ENCODE results near the gene BRDT. TPM values are rescaled to one million over a fixed set of nuclear protein-coding genes. Genes with fewer than 3 reads are reported as not detected.

BRDT gene
- not detected for polyA plus RNA-seq
- long read RNA-seq, donor 1 = 0 reads
- long read RNA-seq, donor 2 = 0 reads
- long read RNA-seq, donor 3 = 0 reads
- long read RNA-seq, donor 4 = 0 reads
- long read RNA-seq, donor 5 = 0 reads
- long read RNA-seq, donor 6 = 0 reads
- long read RNA-seq, donor 7 = 0 reads
- long read RNA-seq, donor 8 = 0 reads
- long read RNA-seq, donor 9 = 0 reads
- long read RNA-seq, donor 10 = 0 reads
- long read RNA-seq, donor 11 = 0 reads

- WGBS (ENCODE audit: insufficient coverage, low lambda C conversion rate) = 93% methylated on average over 3 of the region's 23 CpGs
- H3K27ac ChIP-seq (ENCODE audit: low read length) = no peak within 1 kb of the TSS
Measured at GRCh38 chr1:91949356-91949699, at the start of gene BRDT. Gene BRDT, plus strand, starts transcription at chr1:91949401. Its CDS starts 13,354 bp downstream, at chr1:91962755.

GRCh38 chr1:91900562-91900961 lies 48.6 kb upstream of the BRDT start:
- no peak for DNase-seq
- Histone ChIP-seq H3K9me3 (ENCODE audit: control insufficient read depth, low read depth, low read length) (no peaks in the 10 kb centered on the region), H3K4me1 (ENCODE audit: control insufficient read depth, insufficient read depth, low read length) (no peaks in the 10 kb centered on the region), H3K27me3 (ENCODE audit: control insufficient read depth, insufficient read depth, low read length) (no peaks in the 10 kb centered on the region), H3K27ac (ENCODE audit: low read length) (no peak overlapping the region), H3K4me3 (ENCODE audit: low read length) (no peak overlapping the region), H3K36me3 (ENCODE audit: control insufficient read depth, insufficient read depth, low read length) (no peaks in the 10 kb centered on the region)
- WGBS (ENCODE audit: insufficient coverage, low lambda C conversion rate) = no CpG with 5 or more reads among the region's 1 CpG

More at GRCh38 chr1:91949356-91949699, at the start of gene BRDT:
- H3K36me3 ChIP-seq (ENCODE audit: control insufficient read depth, insufficient read depth, low read length) = no peaks in the 10 kb centered on the region
- DNase-seq = no peak
- no peaks in the 10 kb centered on the region for H3K9me3 ChIP-seq (ENCODE audit: control insufficient read depth, low read depth, low read length)
- no peaks in the 10 kb centered on the region for H3K4me1 ChIP-seq (ENCODE audit: control insufficient read depth, insufficient read depth, low read length)
- no peaks in the 10 kb centered on the region for H3K27me3 ChIP-seq (ENCODE audit: control insufficient read depth, insufficient read depth, low read length)
- H3K4me3 ChIP-seq (ENCODE audit: low read length) = no peak within 1 kb of the TSS

- no peak for DNase-seq
- H3K36me3 ChIP-seq (ENCODE audit: control insufficient read depth, insufficient read depth, low read length) = no peaks in the 10 kb centered on the region
Measured at GRCh38 chr1:91901231-91901630, 48.0 kb upstream of the BRDT start.

GRCh38 chr1:91912266-91912665 lies 36.9 kb upstream of the BRDT start:
- WGBS (ENCODE audit: insufficient coverage, low lambda C conversion rate) = 80% methylated on average over 1 of the region's 1 CpG
- H3K27ac ChIP-seq (ENCODE audit: low read length) = no peak overlapping the region
- H3K27me3 ChIP-seq (ENCODE audit: control insufficient read depth, insufficient read depth, low read length) = no peaks in the 10 kb centered on the region
- DNase-seq = no peak
- H3K9me3 ChIP-seq (ENCODE audit: control insufficient read depth, low read depth, low read length) = no peaks in the 10 kb centered on the region
- H3K4me3 ChIP-seq (ENCODE audit: low read length) = no peak overlapping the region
- no peaks in the 10 kb centered on the region for H3K36me3 ChIP-seq (ENCODE audit: control insufficient read depth, insufficient read depth, low read length)
- no peaks in the 10 kb centered on the region for H3K4me1 ChIP-seq (ENCODE audit: control insufficient read depth, insufficient read depth, low read length)

More at GRCh38 chr1:91901231-91901630, 48.0 kb upstream of the BRDT start:
- Histone ChIP-seq H3K27me3 (ENCODE audit: control insufficient read depth, insufficient read depth, low read length) (no peaks in the 10 kb centered on the region), H3K4me1 (ENCODE audit: control insufficient read depth, insufficient read depth, low read length) (no peaks in the 10 kb centered on the region), H3K27ac (ENCODE audit: low read length) (no peak overlapping the region), H3K4me3 (ENCODE audit: low read length) (no peak overlapping the region), H3K9me3 (ENCODE audit: control insufficient read depth, low read depth, low read length) (no peaks in the 10 kb centered on the region)

- Histone ChIP-seq H3K4me3 (ENCODE audit: low read length) (no peak overlapping the region), H3K4me1 (ENCODE audit: control insufficient read depth, insufficient read depth, low read length) (no peaks in the 10 kb centered on the region), H3K27me3 (ENCODE audit: control insufficient read depth, insufficient read depth, low read length) (no peaks in the 10 kb centered on the region), H3K9me3 (ENCODE audit: control insufficient read depth, low read depth, low read length) (no peaks in the 10 kb centered on the region), H3K27ac (ENCODE audit: low read length) (no peak overlapping the region), H3K36me3 (ENCODE audit: control insufficient read depth, insufficient read depth, low read length) (no peaks in the 10 kb centered on the region)
- WGBS (ENCODE audit: insufficient coverage, low lambda C conversion rate) = no CpG with 5 or more reads among the region's 3 CpGs
- no peak for DNase-seq
Measured at GRCh38 chr1:91913018-91913417, 36.2 kb upstream of the BRDT start.

GRCh38 chr1:91916046-91916445 lies 33.2 kb upstream of the BRDT start:
- Histone ChIP-seq H3K27me3 (ENCODE audit: control insufficient read depth, insufficient read depth, low read length) (no peaks in the 10 kb centered on the region), H3K36me3 (ENCODE audit: control insufficient read depth, insufficient read depth, low read length) (no peaks in the 10 kb centered on the region), H3K27ac (ENCODE audit: low read length) (no peak overlapping the region), H3K4me3 (ENCODE audit: low read length) (no peak overlapping the region), H3K4me1 (ENCODE audit: control insufficient read depth, insufficient read depth, low read length) (no peaks in the 10 kb centered on the region), H3K9me3 (ENCODE audit: control insufficient read depth, low read depth, low read length) (no peaks in the 10 kb centered on the region)
- DNase-seq = no peak
- 80% methylated on average over 1 of the region's 4 CpGs for WGBS (ENCODE audit: insufficient coverage, low lambda C conversion rate)

GRCh38 chr1:91916811-91917460 lies 32.3 kb upstream of the BRDT start:
- H3K36me3 ChIP-seq (ENCODE audit: control insufficient read depth, insufficient read depth, low read length) = no peaks in the 10 kb centered on the region
- no peaks in the 10 kb centered on the region for H3K9me3 ChIP-seq (ENCODE audit: control insufficient read depth, low read depth, low read length)
- no peak overlapping the region for H3K4me3 ChIP-seq (ENCODE audit: low read length)
- H3K4me1 ChIP-seq (ENCODE audit: control insufficient read depth, insufficient read depth, low read length) = no peaks in the 10 kb centered on the region
- WGBS (ENCODE audit: insufficient coverage, low lambda C conversion rate) = 17% methylated on average over 1 of the region's 5 CpGs
- DNase-seq = no peak
- no peaks in the 10 kb centered on the region for H3K27me3 ChIP-seq (ENCODE audit: control insufficient read depth, insufficient read depth, low read length)
- no peak overlapping the region for H3K27ac ChIP-seq (ENCODE audit: low read length)

- Histone ChIP-seq H3K9me3 (ENCODE audit: control insufficient read depth, low read depth, low read length) (no peaks in the 10 kb centered on the region), H3K27ac (ENCODE audit: low read length) (no peak overlapping the region), H3K36me3 (ENCODE audit: control insufficient read depth, insufficient read depth, low read length) (no peaks in the 10 kb centered on the region), H3K4me1 (ENCODE audit: control insufficient read depth, insufficient read depth, low read length) (no peaks in the 10 kb centered on the region), H3K4me3 (ENCODE audit: low read length) (no peak overlapping the region), H3K27me3 (ENCODE audit: control insufficient read depth, insufficient read depth, low read length) (no peaks in the 10 kb centered on the region)
- DNase-seq = no peak
- WGBS (ENCODE audit: insufficient coverage, low lambda C conversion rate) = 94% methylated on average over 3 of the region's 8 CpGs
Measured at GRCh38 chr1:91919962-91920361, 29.2 kb upstream of the BRDT start.

GRCh38 chr1:91924146-91924545 lies 25.1 kb upstream of the BRDT start:
- Histone ChIP-seq H3K27me3 (ENCODE audit: control insufficient read depth, insufficient read depth, low read length) (no peaks in the 10 kb centered on the region), H3K4me1 (ENCODE audit: control insufficient read depth, insufficient read depth, low read length) (no peaks in the 10 kb centered on the region), H3K4me3 (ENCODE audit: low read length) (no peak overlapping the region), H3K9me3 (ENCODE audit: control insufficient read depth, low read depth, low read length) (no peaks in the 10 kb centered on the region), H3K36me3 (ENCODE audit: control insufficient read depth, insufficient read depth, low read length) (no peaks in the 10 kb centered on the region), H3K27ac (ENCODE audit: low read length) (no peak overlapping the region)
- WGBS (ENCODE audit: insufficient coverage, low lambda C conversion rate) = no CpG with 5 or more reads among the region's 2 CpGs
- DNase-seq = no peak

- WGBS (ENCODE audit: insufficient coverage, low lambda C conversion rate) = no CpG with 5 or more reads among the region's 4 CpGs
- Histone ChIP-seq H3K27ac (ENCODE audit: low read length) (no peak overlapping the region), H3K36me3 (ENCODE audit: control insufficient read depth, insufficient read depth, low read length) (no peaks in the 10 kb centered on the region), H3K4me1 (ENCODE audit: control insufficient read depth, insufficient read depth, low read length) (no peaks in the 10 kb centered on the region), H3K9me3 (ENCODE audit: control insufficient read depth, low read depth, low read length) (no peaks in the 10 kb centered on the region), H3K27me3 (ENCODE audit: control insufficient read depth, insufficient read depth, low read length) (no peaks in the 10 kb centered on the region), H3K4me3 (ENCODE audit: low read length) (no peak overlapping the region)
- DNase-seq = no peak
Measured at GRCh38 chr1:91925644-91926435, 23.4 kb upstream of the BRDT start.

All from large intestine (tissue), 12 donors.